GM23338 (cell line): ENCODE results near the gene ZNF628. TPM values are rescaled to one million over a fixed set of nuclear protein-coding genes. Genes with fewer than 3 reads are reported as not detected.

ENCODE experiments used
- ATAC-seq: fragments of 200-7000 bp; cut with Tn5 transposase; 3 replicates; pipeline ENCODE4 v1.9.1; 2020
- DNase-seq: peaks from one replicate; pipeline ENCODE4 v3.0.0-alpha.2; 2015; ENCODE audit warnings: low spot score
- H2AFZ ChIP-seq: fragments of 200-600 bp; sonication (generic); 2 replicates; pipeline ENCODE4 v1.8.0; 2016; ENCODE audit warnings: antibody characterized with exemption, mild to moderate bottlenecking, moderate library complexity
- H3F3A ChIP-seq: fragments of 200-600 bp; sonication (generic); replicated peaks from 2 replicates; pipeline ENCODE4 v1.8.0; 2017; ENCODE audit warnings: antibody characterized with exemption, mixed run types, low read depth
- H3K27ac ChIP-seq: fragments of 200-600 bp; sonication (generic); 2 replicates; pipeline ENCODE4 v1.6.1; 2016; ENCODE audit warnings: low read depth
- H3K27me3 ChIP-seq: fragments of 200-600 bp; sonication (generic); 2 replicates; pipeline ENCODE4 v1.8.0; 2016; ENCODE audit warnings: mild to moderate bottlenecking, mixed run types, moderate library complexity; ENCODE audit not compliant: insufficient read depth
- H3K36me3 ChIP-seq: fragments of 200-600 bp; sonication (generic); 2 replicates; pipeline ENCODE4 v1.8.0; 2016; ENCODE audit warnings: mild to moderate bottlenecking; ENCODE audit not compliant: insufficient read depth
- H3K4me1 ChIP-seq: fragments of 200-600 bp; sonication (generic); 2 replicates; pipeline ENCODE4 v1.8.0; 2016; ENCODE audit warnings: mild to moderate bottlenecking, moderate library complexity; ENCODE audit not compliant: insufficient read depth
- H3K4me2 ChIP-seq: fragments of 200-600 bp; sonication (generic); 2 replicates; pipeline ENCODE4 v1.7.1; 2017; ENCODE audit warnings: mixed run types
- H3K4me3 ChIP-seq: fragments of 200-600 bp; sonication (generic); 2 replicates; pipeline ENCODE4 v1.6.1; 2016; ENCODE audit warnings: mixed run types
- H3K79me2 ChIP-seq: fragments of 200-600 bp; sonication (generic); replicated peaks from 2 replicates; pipeline ENCODE4 v1.8.0; 2017; ENCODE audit warnings: mild to moderate bottlenecking; ENCODE audit not compliant: insufficient read depth
- H3K9me2 ChIP-seq: fragments of 200-600 bp; sonication (generic); 2 replicates; pipeline ENCODE4 v1.8.0; 2017; ENCODE audit not compliant: insufficient read depth
- H4K20me1 ChIP-seq: fragments of 200-600 bp; sonication (generic); replicated peaks from 2 replicates; pipeline ENCODE4 v1.8.0; 2017; ENCODE audit warnings: mild to moderate bottlenecking; ENCODE audit not compliant: insufficient read depth
- H3K27ac Mint-ChIP-seq: 2 replicates; pipeline ENCODE4 v1.8.0; 2020; ENCODE audit warnings: inconsistent platforms, mild to moderate bottlenecking, moderate library complexity, mixed read lengths
- H3K27me3 Mint-ChIP-seq: 3 replicates; pipeline ENCODE4 v1.8.0; 2022; ENCODE audit warnings: low read depth, mild to moderate bottlenecking, moderate library complexity, mixed read lengths, inconsistent platforms; ENCODE audit not compliant: insufficient read depth, poor library complexity
- H3K36me3 Mint-ChIP-seq: 3 replicates; pipeline ENCODE4 v1.8.0; 2021; ENCODE audit warnings: low read depth, mild to moderate bottlenecking, inconsistent platforms, moderate library complexity, mixed read lengths
- H3K4me1 Mint-ChIP-seq: 3 replicates; pipeline ENCODE4 v1.8.0; 2020; ENCODE audit warnings: mild to moderate bottlenecking, inconsistent platforms, mixed read lengths
- H3K4me3 Mint-ChIP-seq: 3 replicates; pipeline ENCODE4 v1.8.0; 2021; ENCODE audit warnings: moderate library complexity, mild to moderate bottlenecking, inconsistent platforms, mixed read lengths
- H3K9me3 Mint-ChIP-seq: 3 replicates; pipeline ENCODE4 v1.8.0; 2020; ENCODE audit warnings: moderate library complexity, mild to moderate bottlenecking, inconsistent platforms, mixed read lengths
- CREB1 ChIP-seq: fragments of 250-450 bp; sonication (Bioruptor Pico); IDR thresholded peaks from 2 replicates; pipeline ENCODE4 v1.5.0; 2020; ENCODE audit warnings: low read depth, mild to moderate bottlenecking, moderate library complexity
- CTCF ChIP-seq, 2 experiments: fragments of 200-600 bp in 1 of 2; sonication (generic) in 1 of 2; conservative IDR thresholded peaks; 2 replicates each; pipeline versions ENCODE4 v1.5.1 to v1.6.1; 2016 to 2017; ENCODE audit warnings: antibody characterized with exemption in 2 of 2, low read depth in 2 of 2, mild to moderate bottlenecking in 2 of 2, moderate library complexity in 1 of 2
- EZH2 ChIP-seq: fragments of 200-600 bp; sonication (generic); IDR thresholded peaks from one replicate; pipeline ENCODE4 v1.8.0; 2017; ENCODE audit warnings: antibody characterized with exemption, mild to moderate bottlenecking, low read depth; ENCODE audit not compliant: unreplicated experiment
- JUNB ChIP-seq: IDR thresholded peaks from one replicate; pipeline ENCODE4 v1.6.1; 2016; ENCODE audit warnings: antibody characterized with exemption; ENCODE audit not compliant: unreplicated experiment
- NANOG ChIP-seq: IDR thresholded peaks from 2 replicates; pipeline ENCODE4 v1.6.1; 2016; ENCODE audit warnings: antibody characterized with exemption, borderline replicate concordance
- POLR2AphosphoS5 ChIP-seq: IDR thresholded peaks from 2 replicates; pipeline ENCODE4 v1.6.1; 2016; ENCODE audit warnings: antibody characterized with exemption, low read depth
- REST ChIP-seq: IDR thresholded peaks from one replicate; pipeline ENCODE4 v1.6.1; 2018; ENCODE audit warnings: antibody characterized with exemption; ENCODE audit not compliant: unreplicated experiment
- STAT1 ChIP-seq: IDR thresholded peaks from one replicate; pipeline ENCODE4 v1.6.1; 2016; ENCODE audit warnings: antibody characterized with exemption; ENCODE audit not compliant: unreplicated experiment
- ZNF114 ChIP-seq: fragments of 250-450 bp; sonication (Bioruptor Pico); IDR thresholded peaks from 2 replicates; pipeline ENCODE4 v1.5.0; 2020; ENCODE audit warnings: mild to moderate bottlenecking, moderate library complexity
- ZNF331 ChIP-seq: fragments of 250-450 bp; sonication (Bioruptor Pico); IDR thresholded peaks from 2 replicates; pipeline ENCODE4 v1.5.0; 2020; ENCODE audit warnings: low read depth, mild to moderate bottlenecking, moderate library complexity
- polyA plus RNA-seq: library from polyadenylated mRNA; unstranded; fragments of >200 nt; fragmentation: Nextera tagmentation; extraction: Ambion mirVana; gene quantifications from 2 replicates; pipeline ENCODE4 v1.2.1, GENCODE V29; 2016
- total RNA-seq: library from RNA; depleted of rRNA; stranded (reverse); fragments of >200 nt; shearing (Covaris generic); gene quantifications from 2 replicates; pipeline ENCODE4 v1.2.3, GENCODE V29; 2014

The ZNF628 gene
- total and polyA plus RNA-seq, 2 experiments from 2014 or later = 4.9 to 10.7 TPM

- TF ChIP-seq REST (no peak), ZNF114 (CRISPR knock-in tag) (no peak), STAT1 (no peak), ZNF331 (CRISPR knock-in tag) (no peak), POLR2AphosphoS5 (no peak), CTCF (conservative IDR thresholded peaks at IDR 0.05; ENCODE audit: low read depth in 2 of 2) (no peak), JUNB (no peak), NANOG (no peak), CREB1 (no peak)
Observed at GRCh38 chr19:55441319-55441691, 35.1 kb upstream of the ZNF628 start (continued).

GRCh38 chr19:55441692-55442321, 34.6 kb upstream of the ZNF628 start:
- Histone ChIP-seq H3K27me3 (peaks cover 85% of the 10 kb centered on the region), H3K79me2 (no peaks in the 10 kb centered on the region), H3K4me2 (peak overlapping the region; percentile 87), H3K4me1 (peaks cover 12% of the 10 kb centered on the region; the same call in 1 of the 2 replicates), H2AFZ (peak overlapping the region; percentile 84), H4K20me1 (no peaks in the 10 kb centered on the region), H3K9me2 (no peaks in the 10 kb centered on the region), H3K36me3 (no peaks in the 10 kb centered on the region), H3K27ac (no peak overlapping the region), H3K4me3 (peak overlapping the region; percentile 67), H3F3A (peaks cover 9% of the 10 kb centered on the region)
- peak overlapping the region; percentile 73 for H3K4me3 Mint-ChIP-seq
- 0 out of 2 replicates have a peak, but pooled peaks have one; percentile 21 for TF ChIP-seq POLR2AphosphoS5
- TF ChIP-seq ZNF114 (CRISPR knock-in tag) = no peak
- peak; percentile 76 for TF ChIP-seq EZH2
- no peak overlapping the region for H3K27ac Mint-ChIP-seq
- peak; percentile 87 for DNase-seq
- ATAC-seq = peak; percentile 67
- H3K36me3 Mint-ChIP-seq = no peaks in the 10 kb centered on the region; the same call in 2 of the 3 replicates
- H3K4me1 Mint-ChIP-seq = peaks cover 25% of the 10 kb centered on the region
- H3K27me3 Mint-ChIP-seq = peaks cover 82% of the 10 kb centered on the region
- H3K9me3 Mint-ChIP-seq = no peaks in the 10 kb centered on the region; the same call in none of the 3 replicates
